Embryonic facial prominence (tissue), 1 donor: ENCODE data around the gene AK8.

Experiments
- DNase-seq: peaks from one replicate; pipeline ENCODE4 v3.0.0-alpha.2; 2016; ENCODE audit errors: extremely low spot score

Gene AK8

GRCh38 chr9:132877824-132878694, at the start of gene AK8:
Gene AK8 (minus strand): TSS chr9:132878284. CDS start chr9:132878255, 29 bp downstream.
- DNase-seq: peak; percentile 66

- DNase-seq: no peak
Observed at GRCh38 chr9:132927704-132928103, 49.6 kb upstream of the AK8 start.

GRCh38 chr9:132923346-132923902, 45.3 kb upstream of the AK8 start:
- DNase-seq: no peak

- no peak for DNase-seq
Observed at GRCh38 chr9:132919614-132920268, 41.7 kb upstream of the AK8 start.

GRCh38 chr9:132914924-132915323, 36.8 kb upstream of the AK8 start:
- DNase-seq: no peak

GRCh38 chr9:132912131-132912530, 34.0 kb upstream of the AK8 start:
- DNase-seq: no peak

GRCh38 chr9:132910376-132910775, 32.3 kb upstream of the AK8 start:
- DNase-seq: no peak

GRCh38 chr9:132909311-132909710, 31.2 kb upstream of the AK8 start:
- no peak for DNase-seq

- no peak for DNase-seq
Observed at GRCh38 chr9:132908635-132909034, 30.6 kb upstream of the AK8 start.

- no peak for DNase-seq
Observed at GRCh38 chr9:132905726-132906125, 27.6 kb upstream of the AK8 start.

- DNase-seq: no peak
Observed at GRCh38 chr9:132903574-132904492, 25.7 kb upstream of the AK8 start.

- peak; percentile 46 for DNase-seq
Observed at GRCh38 chr9:132901858-132902831, 24.1 kb upstream of the AK8 start.

- DNase-seq: no peak
Observed at GRCh38 chr9:132898051-132898450, 20.0 kb upstream of the AK8 start.

GRCh38 chr9:132896906-132897305, 18.8 kb upstream of the AK8 start:
- DNase-seq: no peak

GRCh38 chr9:132896264-132896663, 18.2 kb upstream of the AK8 start:
- no peak for DNase-seq

GRCh38 chr9:132894862-132895835, 17.1 kb upstream of the AK8 start:
- DNase-seq: no peak

- DNase-seq: no peak
Observed at GRCh38 chr9:132894346-132894745, 16.3 kb upstream of the AK8 start.

GRCh38 chr9:132892400-132892799, 14.3 kb upstream of the AK8 start:
- no peak for DNase-seq

- DNase-seq: no peak
Observed at GRCh38 chr9:132888151-132888550, 10.1 kb upstream of the AK8 start.
